H9 (cell line): ENCODE measurements around the gene SCARF1. TPM values are rescaled to one million over a fixed set of nuclear protein-coding genes. Genes with fewer than 3 reads are reported as not detected.

Experiments used
- DNase-seq: peaks from one replicate; pipeline ENCODE4 v3.0.0-alpha.2; 2017
- H2AFZ ChIP-seq: one replicate; pipeline ENCODE4 v1.6.1; 2013; ENCODE audit warnings: mild to moderate bottlenecking, low read length, control low read depth, moderate library complexity
- H2AK5ac ChIP-seq: 2 replicates; pipeline ENCODE4 v1.6.1; 2013; ENCODE audit warnings: low read length, control low read depth, mixed read lengths; ENCODE audit not compliant: insufficient read length
- H2BK120ac ChIP-seq: one replicate; pipeline ENCODE4 v1.6.1; 2013; ENCODE audit warnings: low read depth, mild to moderate bottlenecking, low read length, control low read depth, inconsistent platforms; ENCODE audit not compliant: poor library complexity, severe bottlenecking
- H2BK12ac ChIP-seq: 2 replicates; pipeline ENCODE4 v1.6.1; 2013; ENCODE audit warnings: low read length, control low read depth, mixed read lengths, low read depth; ENCODE audit not compliant: insufficient read length
- H2BK15ac ChIP-seq: 2 replicates; pipeline ENCODE4 v1.6.1; 2013; ENCODE audit warnings: low read depth, low read length, control low read depth
- H2BK20ac ChIP-seq: one replicate; pipeline ENCODE4 v1.6.1; 2013; ENCODE audit warnings: low read depth, mild to moderate bottlenecking, low read length, control low read depth, inconsistent platforms; ENCODE audit not compliant: poor library complexity, severe bottlenecking
- H2BK5ac ChIP-seq: 2 replicates; pipeline ENCODE4 v1.6.1; 2013; ENCODE audit warnings: low read length, control low read depth, mixed read lengths; ENCODE audit not compliant: insufficient read length
- H3K14ac ChIP-seq: 2 replicates; pipeline ENCODE4 v1.6.1; 2013; ENCODE audit warnings: low read length, control low read depth; ENCODE audit not compliant: insufficient read depth
- H3K18ac ChIP-seq: 2 replicates; pipeline ENCODE4 v1.6.1; 2013; ENCODE audit warnings: low read depth, mild to moderate bottlenecking, mixed read lengths, low read length, control low read depth; ENCODE audit not compliant: insufficient read length
- H3K23ac ChIP-seq: 2 replicates; pipeline ENCODE4 v1.6.1; 2013; ENCODE audit warnings: low read length, control low read depth, mixed read lengths, low read depth; ENCODE audit not compliant: insufficient read length
- H3K23me2 ChIP-seq: 2 replicates; pipeline ENCODE4 v1.6.1; 2013; ENCODE audit warnings: low read depth, mild to moderate bottlenecking, mixed read lengths, low read length, control low read depth; ENCODE audit not compliant: insufficient read length, poor library complexity, severe bottlenecking
- H3K27ac ChIP-seq: 2 replicates; pipeline ENCODE4 v1.5.1; 2013; ENCODE audit warnings: low read length, control low read depth, mixed read lengths, low read depth; ENCODE audit not compliant: insufficient read length
- H3K27me3 ChIP-seq: 2 replicates; pipeline ENCODE4 v1.6.1; 2013; ENCODE audit warnings: low read length, control low read depth, inconsistent platforms; ENCODE audit not compliant: insufficient read depth
- H3K4ac ChIP-seq: 2 replicates; pipeline ENCODE4 v1.6.1; 2013; ENCODE audit warnings: low read depth, mild to moderate bottlenecking, control low read depth, inconsistent platforms, low read length, moderate library complexity
- H3K4me1 ChIP-seq: 2 replicates; pipeline ENCODE4 v1.6.1; 2013; ENCODE audit warnings: low read length, control low read depth, inconsistent platforms; ENCODE audit not compliant: insufficient read depth
- H3K4me2 ChIP-seq: 2 replicates; pipeline ENCODE4 v1.6.1; 2013; ENCODE audit warnings: low read length, control low read depth, mixed read lengths; ENCODE audit not compliant: insufficient read length, insufficient read depth
- H3K56ac ChIP-seq: 2 replicates; pipeline ENCODE4 v1.6.1; 2013; ENCODE audit warnings: low read depth, mild to moderate bottlenecking, mixed read lengths, low read length, control low read depth; ENCODE audit not compliant: insufficient read length
- H3K79me1 ChIP-seq: 2 replicates; pipeline ENCODE4 v1.6.1; 2013; ENCODE audit warnings: low read depth, mild to moderate bottlenecking, moderate library complexity, low read length, control low read depth, inconsistent platforms; ENCODE audit not compliant: insufficient read depth, poor library complexity, severe bottlenecking
- H3K79me2 ChIP-seq: 2 replicates; pipeline ENCODE4 v1.6.1; 2013; ENCODE audit warnings: low read length, control low read depth, inconsistent platforms; ENCODE audit not compliant: insufficient read depth
- H3K9ac ChIP-seq: 2 replicates; pipeline ENCODE4 v1.6.1; 2013; ENCODE audit warnings: low read length, control low read depth, mixed read lengths; ENCODE audit not compliant: insufficient read length; ENCODE audit errors: extremely low read depth
- H3K9me3 ChIP-seq: one replicate; pipeline ENCODE4 v1.6.1; 2013; ENCODE audit warnings: low read depth, low read length, inconsistent platforms; ENCODE audit not compliant: control insufficient read depth
- H3T11ph ChIP-seq: one replicate; pipeline ENCODE4 v1.6.1; 2013; ENCODE audit warnings: mild to moderate bottlenecking, low read length, control low read depth, inconsistent platforms
- H4K20me1 ChIP-seq: one replicate; pipeline ENCODE4 v1.6.1; 2013; ENCODE audit not compliant: control insufficient read depth, insufficient read length, insufficient read depth
- H4K5ac ChIP-seq: 2 replicates; pipeline ENCODE4 v1.6.1; 2013; ENCODE audit warnings: low read depth, mild to moderate bottlenecking, mixed read lengths, low read length, control low read depth; ENCODE audit not compliant: insufficient read length
- H4K8ac ChIP-seq: replicated peaks from 2 replicates; pipeline ENCODE4 v1.6.1; 2013; ENCODE audit warnings: low read length, control low read depth, mixed read lengths, low read depth; ENCODE audit not compliant: insufficient read length
- H4K91ac ChIP-seq: 2 replicates; pipeline ENCODE4 v1.6.1; 2013; ENCODE audit warnings: low read depth, mild to moderate bottlenecking, moderate library complexity, mixed read lengths, low read length, control low read depth; ENCODE audit not compliant: insufficient read length
- H3K27ac Mint-ChIP-seq, 3 experiments: 2 replicates in 2 of 3; 3 replicates in 1 of 3; pipeline ENCODE4 v1.8.0; 2020 to 2021; ENCODE audit warnings: mixed read lengths in 3 of 3, mild to moderate bottlenecking in 1 of 3, moderate library complexity in 1 of 3
- H3K27me3 Mint-ChIP-seq: 2 replicates; pipeline ENCODE4 v1.8.0; 2021; ENCODE audit warnings: low read depth, mild to moderate bottlenecking, moderate library complexity, mixed read lengths
- H3K36me3 Mint-ChIP-seq, 3 experiments: 2 replicates in 2 of 3; 3 replicates in 1 of 3; pipeline ENCODE4 v1.8.0; 2020 to 2021; ENCODE audit warnings: low read depth in 3 of 3, mixed read lengths in 3 of 3; ENCODE audit not compliant: insufficient read depth in 1 of 3
- H3K4me1 Mint-ChIP-seq, 2 experiments: 2 replicates each; pipeline ENCODE4 v1.8.0; 2020; ENCODE audit warnings: mixed read lengths in 2 of 2
- H3K4me3 Mint-ChIP-seq, 2 experiments: 2 replicates in 1 of 2; 3 replicates in 1 of 2; pipeline ENCODE4 v1.8.0; 2020 to 2021; ENCODE audit warnings: mild to moderate bottlenecking in 2 of 2, mixed read lengths in 2 of 2, moderate library complexity in 1 of 2
- H3K9me3 Mint-ChIP-seq, 2 experiments: 2 replicates in 1 of 2; 3 replicates in 1 of 2; pipeline ENCODE4 v1.8.0; 2020; ENCODE audit warnings: mild to moderate bottlenecking in 2 of 2, mixed read lengths in 2 of 2, moderate library complexity in 1 of 2
- WGBS: extraction: QIAGEN DNeasy Blood & Tissue Kit; methylation state at CpG from one replicate; pipeline ENCODE4 v1.1.7; 2013; ENCODE audit warnings: missing lambda C conversion rate, low lambda C conversion rate, mixed read lengths; ENCODE audit not compliant: insufficient read length; ENCODE audit errors: extremely low coverage; 5-methylcytosine and 5-hydroxymethylcytosine counted together
- total RNA-seq: library from RNA; stranded (reverse); gene quantifications from 2 replicates; pipeline ENCODE4 v1.2.1, GENCODE V29; 2021
- TF ChIP-seq, protein P1 (sequence below): fragments of 200-600 bp; sonication (generic); conservative IDR thresholded peaks from 3 replicates; pipeline ENCODE4 v1.8.0; 2021; ENCODE audit warnings: antibody characterized with exemption, mild to moderate bottlenecking

The SCARF1 gene
- total RNA-seq, 1 experiment from 2014 or later: 2.4 TPM

- Histone ChIP-seq H4K20me1 (no peaks in the 10 kb centered on the region), H3K14ac (no peak overlapping the region), H3K23me2 (no peaks in the 10 kb centered on the region), H2AK5ac (no peak overlapping the region), H2BK5ac (no peak overlapping the region), H2BK120ac (no peak overlapping the region), H3K9me3 (no peaks in the 10 kb centered on the region), H4K8ac (no peak overlapping the region), H3K4ac (no peak overlapping the region), H3K27ac (no peak overlapping the region), H2BK20ac (no peak overlapping the region), H4K5ac (no peak overlapping the region), H3K9ac (no peak overlapping the region), H3K79me2 (no peaks in the 10 kb centered on the region), H3K18ac (no peak overlapping the region), H3K56ac (no peak overlapping the region), H3K27me3 (no peaks in the 10 kb centered on the region), H2BK15ac (no peak overlapping the region), H3K4me2 (no peak overlapping the region), H2AFZ (no peak overlapping the region), H3T11ph (no peak overlapping the region), H2BK12ac (no peak overlapping the region), H4K91ac (no peak overlapping the region), H3K4me1 (no peaks in the 10 kb centered on the region), H3K23ac (no peak overlapping the region), H3K79me1 (no peaks in the 10 kb centered on the region)
- TF ChIP-seq, protein P1, sequence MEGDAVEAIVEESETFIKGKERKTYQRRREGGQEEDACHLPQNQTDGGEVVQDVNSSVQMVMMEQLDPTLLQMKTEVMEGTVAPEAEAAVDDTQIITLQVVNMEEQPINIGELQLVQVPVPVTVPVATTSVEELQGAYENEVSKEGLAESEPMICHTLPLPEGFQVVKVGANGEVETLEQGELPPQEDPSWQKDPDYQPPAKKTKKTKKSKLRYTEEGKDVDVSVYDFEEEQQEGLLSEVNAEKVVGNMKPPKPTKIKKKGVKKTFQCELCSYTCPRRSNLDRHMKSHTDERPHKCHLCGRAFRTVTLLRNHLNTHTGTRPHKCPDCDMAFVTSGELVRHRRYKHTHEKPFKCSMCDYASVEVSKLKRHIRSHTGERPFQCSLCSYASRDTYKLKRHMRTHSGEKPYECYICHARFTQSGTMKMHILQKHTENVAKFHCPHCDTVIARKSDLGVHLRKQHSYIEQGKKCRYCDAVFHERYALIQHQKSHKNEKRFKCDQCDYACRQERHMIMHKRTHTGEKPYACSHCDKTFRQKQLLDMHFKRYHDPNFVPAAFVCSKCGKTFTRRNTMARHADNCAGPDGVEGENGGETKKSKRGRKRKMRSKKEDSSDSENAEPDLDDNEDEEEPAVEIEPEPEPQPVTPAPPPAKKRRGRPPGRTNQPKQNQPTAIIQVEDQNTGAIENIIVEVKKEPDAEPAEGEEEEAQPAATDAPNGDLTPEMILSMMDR: no peak
- Mint-ChIP-seq H3K36me3 (peaks cover 4 to 9% (median 5%) of the 10 kb centered on the region in 3 experiments; a peak in 6 of 7 replicates), H3K9me3 (peaks cover 22 to 28% of the 10 kb centered on the region in 2 experiments), H3K27ac (no peak overlapping the region), H3K4me1 (no peaks in the 10 kb centered on the region), H3K27me3 (peaks cover 2% of the 10 kb centered on the region), H3K4me3 (no peak overlapping the region; a peak in 1 of 5 replicates)
- WGBS: no CpG with 5 or more reads among the region's 7 CpGs
- no peak for DNase-seq
Measured at GRCh38 chr17:1693339-1693738, 47.8 kb upstream of the SCARF1 start.
